ENCODE measurements around the gene SULT1A1. TPM values are rescaled to one million over a fixed set of nuclear protein-coding genes. Genes with fewer than 3 reads are reported as not detected.
"Not testable (repeated sequence)": the region's sequence is repeated elsewhere in the genome, so short reads cannot be mapped to it uniquely, and the experiment has no call there.

The SULT1A1 gene
- total RNA-seq, 1 donor from 2014 or later = 12.0 TPM

- DNase-seq = not testable (repeated sequence)
Observed at GRCh38 chr16:28608867-28609596, 812 bp downstream of the SULT1A1 start.

GRCh38 chr16:28608496-28608808, 1.4 kb downstream of the SULT1A1 start:
- DNase-seq = not testable (repeated sequence)

- DNase-seq = not testable (repeated sequence)
Observed at GRCh38 chr16:28607681-28608495, 2.0 kb downstream of the SULT1A1 start.

- DNase-seq = no peak
Observed at GRCh38 chr16:28607116-28607623, 2.7 kb downstream of the SULT1A1 start.

GRCh38 chr16:28606291-28607115, 3.3 kb downstream of the SULT1A1 start:
- DNase-seq = no peak

GRCh38 chr16:28604186-28604565, 5.7 kb downstream of the SULT1A1 start:
- no peak for DNase-seq

- DNase-seq = no peak
Observed at GRCh38 chr16:28603381-28604185, 6.3 kb downstream of the SULT1A1 start.

- DNase-seq = no peak
Observed at GRCh38 chr16:28602529-28602928, 7.3 kb downstream of the SULT1A1 start.

GRCh38 chr16:28602062-28602461, 7.8 kb downstream of the SULT1A1 start:
- DNase-seq = not testable (repeated sequence)

GRCh38 chr16:28601589-28601988, 8.3 kb downstream of the SULT1A1 start:
- not testable (repeated sequence) for DNase-seq

GRCh38 chr16:28600965-28601364, 8.9 kb downstream of the SULT1A1 start:
- not testable (repeated sequence) for DNase-seq

GRCh38 chr16:28599377-28600285, 10.2 kb downstream of the SULT1A1 start:
- not testable (repeated sequence) for DNase-seq

GRCh38 chr16:28597692-28598261, 12.1 kb downstream of the SULT1A1 start:
- DNase-seq = no peak

- no peak for DNase-seq
Observed at GRCh38 chr16:28596840-28597691, 12.8 kb downstream of the SULT1A1 start, which contains the start of gene SULT1A2. Gene SULT1A2 (minus strand): TSS chr16:28597050. CDS start chr16:28595930, 1,120 bp downstream.

GRCh38 chr16:28596115-28596630, 13.7 kb downstream of the SULT1A1 start:
- DNase-seq = no peak

- DNase-seq = not testable (repeated sequence)
Observed at GRCh38 chr16:28595451-28595850, 14.4 kb downstream of the SULT1A1 start.

GRCh38 chr16:28592979-28593553, 16.8 kb downstream of the SULT1A1 start:
- DNase-seq = no peak

GRCh38 chr16:28592511-28592910, 17.3 kb downstream of the SULT1A1 start:
- DNase-seq = no peak

All from skin of body (tissue), 2 donors.